Measurements from ENCODE around the gene GSTA3. TPM values are rescaled to one million over a fixed set of nuclear protein-coding genes. Genes with fewer than 3 reads are reported as not detected.
"Not testable (repeated sequence)": the region's sequence is repeated elsewhere in the genome, so short reads cannot be mapped to it uniquely, and the experiment has no call there.

The GSTA3 gene
- total and polyA plus RNA-seq, 2 of the 13 experiments (the other 11 are each of a cell fraction or from before 2014, with no cell fraction given), result not detected

DNA sequence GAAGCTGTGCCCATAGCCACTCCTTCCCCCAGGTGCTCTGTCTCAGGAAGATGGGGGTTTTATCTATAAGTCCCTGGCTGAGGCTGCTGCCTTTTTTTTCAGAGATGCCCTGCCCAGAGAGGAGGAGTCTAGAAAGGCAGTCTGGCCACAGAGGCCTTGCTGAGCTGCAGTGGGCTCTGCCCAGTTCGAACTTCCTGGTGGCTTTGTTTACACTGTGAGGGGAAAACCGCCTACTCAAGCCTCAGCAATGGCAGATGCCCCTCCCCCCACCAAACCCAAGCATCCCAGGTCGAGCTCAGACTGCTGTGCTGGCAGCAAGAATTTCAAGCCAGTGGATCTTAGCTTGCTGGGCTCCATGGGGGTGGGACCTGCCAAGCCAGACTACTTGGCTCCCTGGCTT is 53.4 kb downstream of the GSTA3 start:
- FAIRE-seq (peak; percentile 63), DNase-seq (ENCODE audit: low spot score) (peak; percentile 24), ATAC-seq (peak; percentile 77)
- BruUV-seq (replicated peaks); H3K79me2 ChIP-seq (ENCODE audit: insufficient read depth, low read length); H3K9ac ChIP-seq (ENCODE audit: insufficient read depth, low read depth, low read length); H3K9me3 ChIP-seq (ENCODE audit: low read length); H3K4me3 ChIP-seq (replicated peaks in 1 of 3; ENCODE audit: insufficient read depth in 1 of 3, low read depth in 2 of 3, low read length in 3 of 3); intact Hi-C loops (cut with micrococcal nuclease; ENCODE audit: unreplicated experiment); H2AFZ ChIP-seq (ENCODE audit: low read length); H3K36me3 ChIP-seq (replicated peaks in 1 of 2; ENCODE audit: control insufficient read depth in 1 of 2, insufficient read depth in 2 of 2, low read length in 2 of 2); in situ Hi-C loops (cut with HindIII; ENCODE audit: extremely low pct_ligation_motif_present, low pct_unique_long_range_greater_than_20kb); CTCF ChIA-PET (ENCODE audit: low intra/inter-chr PET ratio, low total read pairs); H3K27ac ChIP-seq (ENCODE audit: extremely low read length, insufficient read depth, low read length); H3K27me3 ChIP-seq (ENCODE audit: control insufficient read depth in 1 of 2, insufficient read depth in 2 of 2, low read length in 2 of 2); H4K20me1 ChIP-seq (ENCODE audit: insufficient read depth, low read length); TF ChIP-seq SOX6 (IDR thresholded peaks at IDR 0.05): not testable (repeated sequence)
- POLR2A ChIA-PET, result interaction anchor here (1.4 kb wide), 1 partner anchor 503 kb away, joined by 3 read pairs; no protein-coding TSS in a partner anchor
- peak overlapping the region; percentile 48; the same call in 1 of the 2 replicates for H3K4me2 ChIP-seq (ENCODE audit: low read depth, low read length)
- H3K4me1 ChIP-seq (ENCODE audit: insufficient read depth, low read length), result peaks cover 22% of the 10 kb centered on the region
- 0% methylated on average over 2 of the region's 3 CpGs for WGBS (ENCODE audit: low lambda C conversion rate)
- TF ChIP-seq ZNF772 (CRISPR knock-in tag; IDR thresholded peaks at IDR 0.05) (0 out of 2 replicates have a peak, but pooled peaks have one; percentile 24), ZNF782 (CRISPR knock-in tag; IDR thresholded peaks at IDR 0.05; ENCODE audit: borderline replicate concordance) (peak; percentile 26; the same call in 1 of the 2 replicates), IRF2 (CRISPR knock-in tag; IDR thresholded peaks at IDR 0.05) (0 out of 2 replicates have a peak, but pooled peaks have one; percentile 19), SALL1 (CRISPR knock-in tag; IDR thresholded peaks at IDR 0.05) (peak; percentile 62; the same call in 1 of the 2 replicates), MTA1 (CRISPR knock-in tag; IDR thresholded peaks at IDR 0.05; ENCODE audit: borderline replicate concordance) (peak; percentile 33; the same call in 1 of the 2 replicates), FOSL2 (CRISPR knock-in tag; IDR thresholded peaks at IDR 0.05) (peak; percentile 64), NFKBIZ (CRISPR knock-in tag; IDR thresholded peaks at IDR 0.05) (0 out of 2 replicates have a peak, but pooled peaks have one; percentile 26), ZFX (CRISPR knock-in tag; IDR thresholded peaks at IDR 0.05; ENCODE audit: low read depth) (peak; percentile 66), ARNT2 (CRISPR knock-in tag; IDR thresholded peaks at IDR 0.05; ENCODE audit: low read depth) (0 out of 2 replicates have a peak, but pooled peaks have one; percentile 14), SOX6 (CRISPR knock-in tag; IDR thresholded peaks at IDR 0.05) (peak; percentile 62), PITX1 (CRISPR knock-in tag; IDR thresholded peaks at IDR 0.05) (peak; percentile 38; the same call in 1 of the 2 replicates), YY1 (IDR thresholded peaks at IDR 0.05; ENCODE audit: insufficient read depth, insufficient replicate concordance, low read depth, low read length) (peak; percentile 16), POGZ (CRISPR knock-in tag; IDR thresholded peaks at IDR 0.05) (peak; percentile 67)
- TF ChIP-seq, protein P1, sequence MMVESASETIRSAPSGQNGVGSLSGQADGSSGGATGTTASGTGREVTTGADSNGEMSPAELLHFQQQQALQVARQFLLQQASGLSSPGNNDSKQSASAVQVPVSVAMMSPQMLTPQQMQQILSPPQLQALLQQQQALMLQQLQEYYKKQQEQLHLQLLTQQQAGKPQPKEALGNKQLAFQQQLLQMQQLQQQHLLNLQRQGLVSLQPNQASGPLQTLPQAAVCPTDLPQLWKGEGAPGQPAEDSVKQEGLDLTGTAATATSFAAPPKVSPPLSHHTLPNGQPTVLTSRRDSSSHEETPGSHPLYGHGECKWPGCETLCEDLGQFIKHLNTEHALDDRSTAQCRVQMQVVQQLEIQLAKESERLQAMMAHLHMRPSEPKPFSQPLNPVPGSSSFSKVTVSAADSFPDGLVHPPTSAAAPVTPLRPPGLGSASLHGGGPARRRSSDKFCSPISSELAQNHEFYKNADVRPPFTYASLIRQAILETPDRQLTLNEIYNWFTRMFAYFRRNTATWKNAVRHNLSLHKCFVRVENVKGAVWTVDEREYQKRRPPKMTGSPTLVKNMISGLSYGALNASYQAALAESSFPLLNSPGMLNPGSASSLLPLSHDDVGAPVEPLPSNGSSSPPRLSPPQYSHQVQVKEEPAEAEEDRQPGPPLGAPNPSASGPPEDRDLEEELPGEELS (CRISPR knock-in tag; IDR thresholded peaks at IDR 0.05), result peak; percentile 44; the same call in 1 of the 2 replicates
- TF ChIP-seq, protein P2, sequence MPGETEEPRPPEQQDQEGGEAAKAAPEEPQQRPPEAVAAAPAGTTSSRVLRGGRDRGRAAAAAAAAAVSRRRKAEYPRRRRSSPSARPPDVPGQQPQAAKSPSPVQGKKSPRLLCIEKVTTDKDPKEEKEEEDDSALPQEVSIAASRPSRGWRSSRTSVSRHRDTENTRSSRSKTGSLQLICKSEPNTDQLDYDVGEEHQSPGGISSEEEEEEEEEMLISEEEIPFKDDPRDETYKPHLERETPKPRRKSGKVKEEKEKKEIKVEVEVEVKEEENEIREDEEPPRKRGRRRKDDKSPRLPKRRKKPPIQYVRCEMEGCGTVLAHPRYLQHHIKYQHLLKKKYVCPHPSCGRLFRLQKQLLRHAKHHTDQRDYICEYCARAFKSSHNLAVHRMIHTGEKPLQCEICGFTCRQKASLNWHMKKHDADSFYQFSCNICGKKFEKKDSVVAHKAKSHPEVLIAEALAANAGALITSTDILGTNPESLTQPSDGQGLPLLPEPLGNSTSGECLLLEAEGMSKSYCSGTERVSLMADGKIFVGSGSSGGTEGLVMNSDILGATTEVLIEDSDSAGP (CRISPR knock-in tag; IDR thresholded peaks at IDR 0.05; ENCODE audit: borderline replicate concordance), result peak; percentile 33; the same call in 1 of the 2 replicates
- TF ChIP-seq, protein P3, sequence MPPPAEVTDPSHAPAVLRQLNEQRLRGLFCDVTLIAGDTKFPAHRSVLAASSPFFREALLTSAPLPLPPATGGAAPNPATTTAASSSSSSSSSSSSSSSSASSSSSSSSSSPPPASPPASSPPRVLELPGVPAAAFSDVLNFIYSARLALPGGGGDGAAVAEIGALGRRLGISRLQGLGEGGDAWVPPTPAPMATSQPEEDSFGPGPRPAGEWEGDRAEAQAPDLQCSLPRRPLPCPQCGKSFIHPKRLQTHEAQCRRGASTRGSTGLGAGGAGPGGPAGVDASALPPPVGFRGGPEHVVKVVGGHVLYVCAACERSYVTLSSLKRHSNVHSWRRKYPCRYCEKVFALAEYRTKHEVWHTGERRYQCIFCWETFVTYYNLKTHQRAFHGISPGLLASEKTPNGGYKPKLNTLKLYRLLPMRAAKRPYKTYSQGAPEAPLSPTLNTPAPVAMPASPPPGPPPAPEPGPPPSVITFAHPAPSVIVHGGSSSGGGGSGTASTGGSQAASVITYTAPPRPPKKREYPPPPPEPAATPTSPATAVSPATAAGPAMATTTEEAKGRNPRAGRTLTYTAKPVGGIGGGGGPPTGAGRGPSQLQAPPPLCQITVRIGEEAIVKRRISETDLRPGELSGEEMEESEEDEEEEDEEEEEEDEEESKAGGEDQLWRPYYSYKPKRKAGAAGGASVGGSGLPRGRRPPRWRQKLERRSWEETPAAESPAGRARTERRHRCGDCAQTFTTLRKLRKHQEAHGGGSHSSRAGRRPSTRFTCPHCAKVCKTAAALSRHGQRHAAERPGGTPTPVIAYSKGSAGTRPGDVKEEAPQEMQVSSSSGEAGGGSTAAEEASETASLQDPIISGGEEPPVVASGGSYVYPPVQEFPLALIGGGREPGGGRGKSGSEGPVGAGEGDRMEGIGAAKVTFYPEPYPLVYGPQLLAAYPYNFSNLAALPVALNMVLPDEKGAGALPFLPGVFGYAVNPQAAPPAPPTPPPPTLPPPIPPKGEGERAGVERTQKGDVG (CRISPR knock-in tag; IDR thresholded peaks at IDR 0.05; ENCODE audit: borderline replicate concordance), result 0 out of 2 replicates have a peak, but pooled peaks have one; percentile 27

Measured in HepG2 (cell line).